ENCODE measurements around the gene LTBP4.
A peak's percentile ranks its signal among the peaks of the same experiment; 100 is the strongest.

Gene LTBP4

DNA sequence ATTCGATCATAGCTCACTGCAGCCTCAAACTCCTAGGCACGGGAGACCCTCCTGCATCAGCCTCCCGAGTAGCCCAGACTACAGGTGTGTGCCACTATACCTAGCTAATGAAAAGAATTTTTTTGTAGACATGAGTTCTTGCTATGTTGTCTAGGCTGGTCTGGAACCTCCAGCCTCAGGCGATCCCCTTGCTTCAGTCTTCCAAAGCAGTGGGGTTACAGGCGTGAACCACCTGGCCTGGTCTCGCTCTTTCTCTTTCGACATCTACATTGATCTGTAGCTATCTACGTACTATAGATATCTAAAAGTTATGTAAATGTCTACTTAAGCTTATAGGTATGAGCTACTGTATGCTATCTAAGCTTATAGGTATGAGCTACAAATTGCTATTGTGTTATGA, 56.9 kb downstream of the LTBP4 start:
- H3K27ac ChIP-seq = no peak overlapping the region
- TF ChIP-seq ZFX (IDR thresholded peaks at IDR 0.05; ENCODE audit: borderline replicate concordance) (no peak), CTCF (IDR thresholded peaks at IDR 0.05) (no peak)

DNA sequence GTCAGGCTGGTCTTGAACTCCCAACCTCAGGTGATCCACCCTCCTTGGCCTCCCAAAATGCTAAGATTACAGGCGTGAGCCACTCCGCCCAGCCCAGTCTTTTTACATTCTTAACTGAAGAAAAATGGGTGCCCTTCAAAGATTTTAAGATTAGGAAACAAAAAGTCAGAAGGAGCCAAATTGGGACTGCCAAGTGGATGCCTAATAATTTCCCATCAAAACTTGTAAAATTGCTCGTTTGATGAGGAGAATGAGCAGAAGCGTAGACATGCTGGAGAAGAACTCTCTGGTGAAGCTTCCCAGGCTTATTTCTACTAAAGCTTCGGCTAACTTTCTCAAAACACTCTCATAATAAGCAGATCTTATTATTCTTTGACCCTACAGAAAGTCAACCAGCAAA, 57.9 kb downstream of the LTBP4 start:
- no peak overlapping the region for H3K27ac ChIP-seq
- TF ChIP-seq CTCF (IDR thresholded peaks at IDR 0.05) (no peak), ZFX (IDR thresholded peaks at IDR 0.05; ENCODE audit: borderline replicate concordance) (no peak)

GRCh38 chr19:40659566-40659965, 58.4 kb downstream of the LTBP4 start:
- no peak overlapping the region for H3K27ac ChIP-seq
- TF ChIP-seq ZFX (IDR thresholded peaks at IDR 0.05; ENCODE audit: borderline replicate concordance) (no peak), CTCF (IDR thresholded peaks at IDR 0.05) (no peak)

GRCh38 chr19:40661616-40662015, 60.4 kb downstream of the LTBP4 start:
- no peak overlapping the region for H3K27ac ChIP-seq
- TF ChIP-seq CTCF (IDR thresholded peaks at IDR 0.05) (no peak), ZFX (IDR thresholded peaks at IDR 0.05; ENCODE audit: borderline replicate concordance) (no peak)

DNA sequence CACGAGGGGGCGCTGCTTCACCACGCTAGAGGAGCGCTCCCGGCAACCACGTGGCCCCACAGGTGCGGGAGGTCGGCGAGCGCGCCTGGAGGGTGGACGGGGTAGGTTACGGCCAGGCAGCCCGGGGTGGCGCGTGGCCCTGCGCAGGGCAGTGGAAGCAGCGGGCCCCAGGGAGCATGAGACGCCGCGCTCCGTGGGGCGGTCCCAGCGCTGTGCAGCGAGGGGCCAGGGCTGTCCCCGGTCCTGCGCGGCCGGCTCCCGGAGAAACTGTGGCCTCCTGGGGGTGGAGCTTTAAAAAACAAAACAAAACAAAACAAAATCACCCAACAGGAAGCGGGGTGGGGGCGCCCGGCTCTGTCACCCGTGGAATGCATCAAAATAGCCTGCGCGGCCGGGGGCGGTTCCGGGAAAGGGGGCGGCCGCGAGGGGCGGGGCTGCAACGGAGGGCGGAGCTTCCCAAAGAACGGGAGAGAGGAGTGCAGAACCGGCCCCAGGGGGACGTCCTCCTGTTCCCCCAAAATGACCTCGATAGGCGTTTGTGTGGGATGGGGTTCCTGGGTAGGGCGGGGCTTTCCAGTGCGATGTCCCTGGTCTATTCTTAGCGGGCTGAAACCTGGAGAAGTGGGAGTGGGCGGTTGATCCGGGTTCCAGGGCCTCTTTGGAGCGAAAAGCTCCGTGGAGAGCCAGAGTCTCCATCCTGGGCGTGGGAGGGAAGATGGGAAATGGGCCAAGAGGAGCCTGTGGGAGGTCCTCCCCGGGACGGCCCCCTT, 61.9 kb downstream of the LTBP4 start:
- H3K27ac ChIP-seq = peak overlapping the region; percentile 77
- TF ChIP-seq CTCF (IDR thresholded peaks at IDR 0.05) (peak; percentile 96), ZFX (IDR thresholded peaks at IDR 0.05; ENCODE audit: borderline replicate concordance) (no peak)

- no peak overlapping the region for H3K27ac ChIP-seq
- TF ChIP-seq CTCF (IDR thresholded peaks at IDR 0.05) (no peak), ZFX (IDR thresholded peaks at IDR 0.05; ENCODE audit: borderline replicate concordance) (no peak)
Observed at GRCh38 chr19:40663695-40664692, 62.8 kb downstream of the LTBP4 start.
